Lower lobe of right lung (tissue), 2 donors: ENCODE data around the gene PPP2R5C. TPM values are rescaled to one million over a fixed set of nuclear protein-coding genes. Genes with fewer than 3 reads are reported as not detected.
A peak's percentile ranks its signal among the peaks of the same experiment; 100 is the strongest.
"Not testable (repeated sequence)": the region's sequence is repeated elsewhere in the genome, so short reads cannot be mapped to it uniquely, and the experiment has no call there.

Experiments used
- ATAC-seq, 2 donors: fragments of 200-7000 bp; cut with Tn5 transposase; one replicate each; pipeline ENCODE4 v1.9.1; 2020 to 2022; ENCODE audit warnings: mild to moderate bottlenecking in 2 of 2, moderate library complexity in 2 of 2
- DNase-seq: peaks from one replicate; pipeline ENCODE4 v3.0.0-alpha.2; 2020
- H3K27ac ChIP-seq: fragments of 200-600 bp; one replicate; pipeline ENCODE4 v1.8.0; 2022
- H3K27me3 ChIP-seq: fragments of 200-600 bp; one replicate; pipeline ENCODE4 v1.8.0; 2022; ENCODE audit warnings: low read depth
- H3K36me3 ChIP-seq: fragments of 200-600 bp; one replicate; pipeline ENCODE4 v1.8.0; 2022; ENCODE audit warnings: mild to moderate bottlenecking
- H3K4me1 ChIP-seq: fragments of 200-600 bp; one replicate; pipeline ENCODE4 v1.8.0; 2022
- H3K4me3 ChIP-seq: fragments of 200-600 bp; one replicate; pipeline ENCODE4 v1.8.0; 2022; ENCODE audit warnings: mild to moderate bottlenecking
- H3K9me3 ChIP-seq: fragments of 200-600 bp; one replicate; pipeline ENCODE4 v1.8.0; 2022
- CTCF ChIP-seq: fragments of 200-600 bp; IDR thresholded peaks from one replicate; pipeline ENCODE4 v1.8.0; 2022; ENCODE audit warnings: antibody characterized with exemption, mild to moderate bottlenecking
- intact Hi-C: fragments of 100-400 bp; cut with DNase I; formaldehyde crosslinking; loops from one replicate; pipeline ENCODE4 v1.11.0; 2022
- total RNA-seq: library from RNA; stranded (reverse); fragmentation: NEBNext Ultra II Directional; extraction: Animal tissue kit (Norgen Biotek cat#: 25700); gene quantifications from one replicate; pipeline ENCODE4 v1.2.1, GENCODE V29; 2021
- donor health status: DM: no; HTN: yes; CAD: no; lungs with severe emphysema.

PPP2R5C gene
- total RNA-seq, 1 donor from 2014 or later = 160 TPM

GRCh38 chr14:101970830-101971400 is 209.4 kb downstream of the PPP2R5C start:
- ATAC-seq (no peak), DNase-seq (no peak)
- peaks cover 20% of the 10 kb centered on the region for H3K36me3 ChIP-seq
- no peak for TF ChIP-seq CTCF
- H3K27ac ChIP-seq = no peak overlapping the region
- intact Hi-C loops = no loop called here
- no peaks in the 10 kb centered on the region for H3K9me3 ChIP-seq
- peaks cover 68% of the 10 kb centered on the region for H3K4me1 ChIP-seq
- H3K27me3 ChIP-seq = no peaks in the 10 kb centered on the region
- no peak overlapping the region for H3K4me3 ChIP-seq

- H3K27me3 ChIP-seq, H3K9me3 ChIP-seq, ATAC-seq, DNase-seq, H3K4me3 ChIP-seq, intact Hi-C loops: not testable (repeated sequence)
- Histone ChIP-seq H3K36me3 (peaks cover 26% of the 10 kb centered on the region), H3K27ac (peak overlapping the region; percentile 69), H3K4me1 (peaks cover 62% of the 10 kb centered on the region)
Measured at GRCh38 chr14:101971458-101971857, 209.9 kb downstream of the PPP2R5C start.

GRCh38 chr14:101972126-101972866 is 210.8 kb downstream of the PPP2R5C start:
- Histone ChIP-seq H3K4me1 (peaks cover 54% of the 10 kb centered on the region), H3K9me3 (no peaks in the 10 kb centered on the region), H3K27me3 (no peaks in the 10 kb centered on the region), H3K4me3 (no peak overlapping the region), H3K36me3 (peaks cover 34% of the 10 kb centered on the region), H3K27ac (peak overlapping the region; percentile 69)
- DNase-seq (peak; percentile 79), ATAC-seq (peak; percentile 98 to 99)
- intact Hi-C loops = no loop called here
- no peak for TF ChIP-seq CTCF

DNA sequence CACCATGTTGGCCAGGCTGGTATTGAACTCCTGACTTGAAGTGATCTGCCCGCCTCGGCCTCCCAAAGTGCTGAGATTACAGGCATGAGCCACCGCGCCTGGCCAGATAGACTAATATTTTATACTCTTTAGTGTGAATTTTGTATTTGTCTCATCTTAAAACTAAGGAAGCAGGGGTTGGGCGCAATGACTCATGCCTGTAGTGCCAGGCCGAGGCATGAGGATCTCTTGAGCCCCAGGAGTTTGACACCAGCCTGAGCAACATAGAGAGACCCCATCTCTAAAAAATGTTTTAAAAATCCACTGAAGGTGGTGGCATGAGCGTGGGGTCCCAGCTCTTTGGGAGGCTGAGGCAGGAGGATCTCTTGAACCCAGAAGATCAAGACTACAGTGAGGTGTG is 211.8 kb downstream of the PPP2R5C start:
- Histone ChIP-seq H3K4me3 (no peak overlapping the region), H3K36me3 (peaks cover 45% of the 10 kb centered on the region), H3K4me1 (peaks cover 43% of the 10 kb centered on the region), H3K27me3 (no peaks in the 10 kb centered on the region), H3K27ac (peak overlapping the region; percentile 69), H3K9me3 (no peaks in the 10 kb centered on the region)
- no peak for TF ChIP-seq CTCF
- DNase-seq (no peak), ATAC-seq (peak in 1 of 2 donors; percentile 20)
- intact Hi-C loops = no loop called here

GRCh38 chr14:101975231-101975630 is 213.7 kb downstream of the PPP2R5C start:
- ATAC-seq (no peak), DNase-seq (no peak)
- Histone ChIP-seq H3K9me3 (no peaks in the 10 kb centered on the region), H3K4me1 (peaks cover 43% of the 10 kb centered on the region), H3K36me3 (peaks cover 47% of the 10 kb centered on the region), H3K27me3 (no peaks in the 10 kb centered on the region), H3K4me3 (no peak overlapping the region), H3K27ac (no peak overlapping the region)
- TF ChIP-seq CTCF = no peak
- intact Hi-C loops = no loop called here

Other genes starting within 250 kb of the PPP2R5C start
- gene DIO3, start 200.2 kb upstream of the PPP2R5C start, total RNA-seq = 1.9 TPM
- 437 TPM for gene DYNC1H1, start 202.9 kb downstream of the PPP2R5C start, total RNA-seq